HEK293T (cell line): ENCODE measurements around the gene AURKA.

ENCODE experiments used
- CTCF ChIA-PET: fragments of 350-600 bp; formaldehyde crosslinking; extraction: SDS; loops from one replicate; lab custom pipeline; 2021; ENCODE audit warnings: antibody characterized with exemption, inconsistent platforms; lab: Yijun Ruan, JAX
- POLR2A ChIA-PET: fragments of 350-600 bp; formaldehyde crosslinking; extraction: SDS; loops from one replicate; lab custom pipeline; 2020; ENCODE audit warnings: antibody characterized with exemption, inconsistent platforms; lab: Yijun Ruan, JAX
- DNase-seq: peaks from one replicate; pipeline ENCODE4 v3.0.0; 2012; ENCODE audit warnings: mixed read lengths; ENCODE audit errors: extremely low spot score
- ARNT ChIP-seq: fragments of 450-650 bp; IDR thresholded peaks from 2 replicates; pipeline ENCODE4 v1.6.1; 2017; ENCODE audit warnings: mild to moderate bottlenecking
- BHLHE40 ChIP-seq: fragments of 450-650 bp; IDR thresholded peaks from 2 replicates; pipeline ENCODE4 v1.6.1; 2016; ENCODE audit warnings: mild to moderate bottlenecking, moderate library complexity, borderline replicate concordance
- CTBP1 ChIP-seq: fragments of 450-650 bp; IDR thresholded peaks from 2 replicates; pipeline ENCODE4 v1.6.1; 2016; ENCODE audit warnings: borderline replicate concordance
- ELF4 ChIP-seq: fragments of 450-650 bp; IDR thresholded peaks from 2 replicates; pipeline ENCODE4 v1.6.1; 2017; ENCODE audit warnings: antibody characterized with exemption
- FOXA1 ChIP-seq: fragments of 450-650 bp; IDR thresholded peaks from 2 replicates; pipeline ENCODE4 v1.6.1; 2016; ENCODE audit warnings: mild to moderate bottlenecking
- FOXK2 ChIP-seq: fragments of 450-650 bp; IDR thresholded peaks from 2 replicates; pipeline ENCODE4 v1.6.1; 2016; ENCODE audit warnings: mild to moderate bottlenecking
- FOXM1 ChIP-seq: fragments of 450-650 bp; IDR thresholded peaks from 2 replicates; pipeline ENCODE4 v1.6.1; 2017; ENCODE audit warnings: mild to moderate bottlenecking, borderline replicate concordance
- HDGF ChIP-seq: fragments of 450-650 bp; IDR thresholded peaks from 2 replicates; pipeline ENCODE4 v1.6.1; 2017; ENCODE audit warnings: antibody characterized with exemption, borderline replicate concordance
- L3MBTL2 ChIP-seq: fragments of 450-650 bp; conservative IDR thresholded peaks from 2 replicates; pipeline ENCODE4 v1.6.1; 2016; ENCODE audit warnings: mild to moderate bottlenecking
- LEF1 ChIP-seq: fragments of 450-650 bp; IDR thresholded peaks from 2 replicates; pipeline ENCODE4 v1.6.1; 2017; ENCODE audit warnings: mild to moderate bottlenecking, borderline replicate concordance
- NFRKB ChIP-seq: fragments of 450-650 bp; IDR thresholded peaks from 2 replicates; pipeline ENCODE4 v1.6.1; 2016; ENCODE audit warnings: mild to moderate bottlenecking, moderate library complexity
- PKNOX1 ChIP-seq: fragments of 450-650 bp; IDR thresholded peaks from 2 replicates; pipeline ENCODE4 v1.6.1; 2016
- SP1 ChIP-seq: fragments of 450-650 bp; IDR thresholded peaks from 2 replicates; pipeline ENCODE4 v1.6.1; 2017
- SUZ12 ChIP-seq: fragments of 450-650 bp; IDR thresholded peaks from 2 replicates; pipeline ENCODE4 v1.6.1; 2016; ENCODE audit warnings: mild to moderate bottlenecking
- TARDBP ChIP-seq: fragments of 450-650 bp; IDR thresholded peaks from 2 replicates; pipeline ENCODE4 v1.6.1; 2016
- ZNF384 ChIP-seq: fragments of 450-650 bp; IDR thresholded peaks from 2 replicates; pipeline ENCODE4 v1.6.1; 2016

AURKA gene

GRCh38 chr20:56437196-56437960 lies 45.4 kb upstream of the AURKA start:
- no peak for DNase-seq
- ChIA-PET CTCF (no interaction called here), POLR2A (no interaction called here)
- TF ChIP-seq ZNF384 (no peak), ELF4 (no peak), FOXA1 (no peak), HDGF (no peak), SUZ12 (no peak), ARNT (no peak), NFRKB (no peak), FOXK2 (no peak), PKNOX1 (no peak), TARDBP (no peak), FOXM1 (no peak), CTBP1 (no peak)

GRCh38 chr20:56433880-56434255 lies 41.9 kb upstream of the AURKA start:
- TF ChIP-seq HDGF (no peak), L3MBTL2 (no peak), ZNF384 (no peak), NFRKB (no peak), FOXA1 (no peak), LEF1 (no peak), SP1 (no peak), TARDBP (no peak), FOXM1 (no peak), ARNT (no peak), SUZ12 (no peak), BHLHE40 (no peak), FOXK2 (no peak), PKNOX1 (no peak), CTBP1 (no peak), ELF4 (no peak)
- no peak for DNase-seq
- POLR2A ChIA-PET: no interaction called here
- CTCF ChIA-PET: no interaction called here

GRCh38 chr20:56433221-56433879 lies 41.3 kb upstream of the AURKA start:
- ChIA-PET POLR2A (no interaction called here), CTCF (no interaction called here)
- DNase-seq: no peak
- no peak for TF ChIP-seq FOXA1
- no peak for TF ChIP-seq HDGF
- TF ChIP-seq CTBP1: no peak

- ChIA-PET POLR2A (no interaction called here), CTCF (no interaction called here)
Observed at GRCh38 chr20:56431471-56431870, 39.5 kb upstream of the AURKA start.

GRCh38 chr20:56430957-56431356 lies 38.9 kb upstream of the AURKA start:
- no peak for TF ChIP-seq ELF4
- no peak for TF ChIP-seq HDGF
- TF ChIP-seq L3MBTL2: no peak
- no peak for TF ChIP-seq FOXA1
- no peak for TF ChIP-seq TARDBP
- TF ChIP-seq SUZ12: no peak
- no peak for TF ChIP-seq SP1
- no peak for DNase-seq
- ChIA-PET POLR2A (no interaction called here), CTCF (no interaction called here)

More at GRCh38 chr20:56431471-56431870, 39.5 kb upstream of the AURKA start:
- TF ChIP-seq BHLHE40 (no peak), HDGF (no peak), SUZ12 (no peak), ARNT (no peak), ELF4 (no peak), TARDBP (no peak)
- no peak for DNase-seq

- ChIA-PET POLR2A (no interaction called here), CTCF (no interaction called here)
- TF ChIP-seq SUZ12: no peak
- no peak for TF ChIP-seq ELF4
- TF ChIP-seq PKNOX1: no peak
- TF ChIP-seq LEF1: no peak
- TF ChIP-seq L3MBTL2: no peak
- no peak for TF ChIP-seq ZNF384
- no peak for TF ChIP-seq FOXK2
- TF ChIP-seq SP1: no peak
- TF ChIP-seq BHLHE40: no peak
- TF ChIP-seq FOXA1: no peak
- no peak for TF ChIP-seq HDGF
- no peak for TF ChIP-seq FOXM1
- TF ChIP-seq ARNT: no peak
- DNase-seq: no peak
Observed at GRCh38 chr20:56430461-56430860, 38.4 kb upstream of the AURKA start.
